Calu3 (cell line): ENCODE results near the gene CD180. TPM values are rescaled to one million over a fixed set of nuclear protein-coding genes. Genes with fewer than 3 reads are reported as not detected.

Experiments used
- BruUV-seq: library from RNA; stranded (reverse); fragments of 400-500 nt; replicated peaks from 2 replicates; lab custom pipeline; 2021; lab: Mats Ljungman, UMichigan
- CTCF ChIA-PET: fragments of 300-600 bp; sonication (Branson Sonifier 250); formaldehyde crosslinking; loops from one replicate; lab custom pipeline; 2022; ENCODE audit warnings: antibody characterized with exemption; lab: Charles Lee
- DNase-seq: peaks from one replicate; pipeline ENCODE4 v3.0.0; 2022
- H3K27ac Mint-ChIP-seq: one replicate; pipeline ENCODE4 v1.8.0; 2022; ENCODE audit warnings: mixed read lengths; ENCODE audit not compliant: unreplicated experiment
- H3K27me3 Mint-ChIP-seq: one replicate; pipeline ENCODE4 v1.8.0; 2022; ENCODE audit warnings: mixed read lengths; ENCODE audit not compliant: unreplicated experiment
- H3K36me3 Mint-ChIP-seq: one replicate; pipeline ENCODE4 v1.8.0; 2022; ENCODE audit warnings: mild to moderate bottlenecking, moderate library complexity, mixed read lengths; ENCODE audit not compliant: insufficient read depth, unreplicated experiment
- H3K4me1 Mint-ChIP-seq: one replicate; pipeline ENCODE4 v1.8.0; 2022; ENCODE audit warnings: mild to moderate bottlenecking, low read depth, mixed read lengths; ENCODE audit not compliant: unreplicated experiment
- H3K4me3 Mint-ChIP-seq: one replicate; pipeline ENCODE4 v1.8.0; 2022; ENCODE audit warnings: mild to moderate bottlenecking, low read depth, moderate library complexity, mixed read lengths; ENCODE audit not compliant: unreplicated experiment
- H3K9me3 Mint-ChIP-seq: one replicate; pipeline ENCODE4 v1.8.0; 2022; ENCODE audit warnings: low read depth, mixed read lengths; ENCODE audit not compliant: unreplicated experiment
- intact Hi-C: fragments of 100-400 bp; cut with micrococcal nuclease; formaldehyde crosslinking; loops from one replicate; pipeline ENCODE4 v1.10.0; 2022; ENCODE audit not compliant: unreplicated experiment
- total RNA-seq: library from RNA; stranded (reverse); gene quantifications from 2 replicates; pipeline ENCODE4 v1.2.3, GENCODE V29; 2022
- TF ChIP-seq, protein P1 (sequence below): fragments of 200-600 bp; IDR thresholded peaks from one replicate; pipeline ENCODE4 v1.8.0; 2022; ENCODE audit warnings: antibody characterized with exemption; ENCODE audit not compliant: unreplicated experiment

CD180 gene
- total RNA-seq, 1 experiment from 2014 or later: not detected

- Mint-ChIP-seq H3K4me3 (no peak overlapping the region), H3K4me1 (peaks cover 5% of the 10 kb centered on the region), H3K27me3 (no peaks in the 10 kb centered on the region), H3K9me3 (no peaks in the 10 kb centered on the region), H3K27ac (no peak overlapping the region), H3K36me3 (no peaks in the 10 kb centered on the region)
- intact Hi-C loops: no loop called here
- CTCF ChIA-PET: interaction anchor here (1.1 kb wide), 1 partner anchor 12 kb away, joined by 5 read pairs; no protein-coding TSS in a partner anchor
- no TSS peak for BruUV-seq
- TF ChIP-seq, protein P1, sequence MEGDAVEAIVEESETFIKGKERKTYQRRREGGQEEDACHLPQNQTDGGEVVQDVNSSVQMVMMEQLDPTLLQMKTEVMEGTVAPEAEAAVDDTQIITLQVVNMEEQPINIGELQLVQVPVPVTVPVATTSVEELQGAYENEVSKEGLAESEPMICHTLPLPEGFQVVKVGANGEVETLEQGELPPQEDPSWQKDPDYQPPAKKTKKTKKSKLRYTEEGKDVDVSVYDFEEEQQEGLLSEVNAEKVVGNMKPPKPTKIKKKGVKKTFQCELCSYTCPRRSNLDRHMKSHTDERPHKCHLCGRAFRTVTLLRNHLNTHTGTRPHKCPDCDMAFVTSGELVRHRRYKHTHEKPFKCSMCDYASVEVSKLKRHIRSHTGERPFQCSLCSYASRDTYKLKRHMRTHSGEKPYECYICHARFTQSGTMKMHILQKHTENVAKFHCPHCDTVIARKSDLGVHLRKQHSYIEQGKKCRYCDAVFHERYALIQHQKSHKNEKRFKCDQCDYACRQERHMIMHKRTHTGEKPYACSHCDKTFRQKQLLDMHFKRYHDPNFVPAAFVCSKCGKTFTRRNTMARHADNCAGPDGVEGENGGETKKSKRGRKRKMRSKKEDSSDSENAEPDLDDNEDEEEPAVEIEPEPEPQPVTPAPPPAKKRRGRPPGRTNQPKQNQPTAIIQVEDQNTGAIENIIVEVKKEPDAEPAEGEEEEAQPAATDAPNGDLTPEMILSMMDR: no peak
- no peak for DNase-seq
Measured at GRCh38 chr5:67170767-67171166, 25.8 kb downstream of the CD180 start.

- no peaks in the 10 kb centered on the region for H3K9me3 Mint-ChIP-seq
- no peak overlapping the region for H3K4me3 Mint-ChIP-seq
- intact Hi-C loops: loop anchor here (10.0 kb wide), 1 partner anchor 1107 kb away; no protein-coding TSS in a partner anchor
Measured at GRCh38 chr5:67168069-67168468, 28.5 kb downstream of the CD180 start.

DNA sequence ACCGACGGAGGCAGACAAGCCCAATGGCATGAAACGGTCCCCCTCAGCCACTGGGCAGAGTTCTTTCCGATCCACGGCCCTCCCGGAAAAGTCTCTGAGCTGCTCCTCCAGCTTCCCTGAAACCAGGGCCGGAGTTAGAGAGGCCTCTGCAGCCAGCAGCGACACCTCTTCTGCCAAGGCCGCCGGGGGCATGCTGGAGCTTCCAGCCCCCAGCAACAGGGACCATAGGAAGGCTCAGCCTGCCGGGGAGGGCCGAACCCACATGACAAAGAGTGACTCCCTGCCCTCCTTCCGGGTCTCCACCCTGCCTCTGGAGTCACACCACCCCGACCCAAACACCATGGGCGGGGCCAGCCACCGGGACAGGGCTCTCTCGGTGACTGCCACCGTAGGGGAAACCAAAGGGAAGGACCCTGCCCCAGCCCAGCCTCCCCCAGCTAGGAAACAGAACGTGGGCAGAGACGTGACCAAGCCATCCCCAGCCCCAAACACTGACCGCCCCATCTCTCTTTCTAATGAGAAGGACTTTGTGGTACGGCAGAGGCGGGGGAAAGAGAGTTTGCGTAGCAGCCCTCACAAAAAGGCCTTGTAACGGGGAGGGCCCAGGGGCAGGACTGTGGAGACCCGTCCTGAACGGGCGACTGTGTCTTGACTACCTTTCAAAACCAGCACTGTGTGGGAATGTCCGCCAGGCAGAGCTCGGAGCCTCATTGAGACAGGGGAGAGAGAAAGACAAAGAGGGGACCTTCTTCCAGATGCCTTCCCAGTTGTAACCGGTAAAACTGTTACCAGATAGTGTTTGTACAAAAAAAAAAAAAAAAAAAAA lies 29.9 kb downstream of the CD180 start:
- Mint-ChIP-seq H3K4me3 (peak overlapping the region; percentile 36), H3K27ac (peak overlapping the region; percentile 57), H3K27me3 (no peaks in the 10 kb centered on the region), H3K36me3 (no peaks in the 10 kb centered on the region), H3K9me3 (no peaks in the 10 kb centered on the region), H3K4me1 (peaks cover 6% of the 10 kb centered on the region)
- DNase-seq: peak; percentile 49
- TF ChIP-seq, protein P1: no peak
- BruUV-seq: no TSS peak
- intact Hi-C loops: loop anchor here (10.0 kb wide), 1 partner anchor 1108 kb away; no protein-coding TSS in a partner anchor
- CTCF ChIA-PET: interaction anchor here (0.5 to 2.4 kb wide), 4 partner anchors 10 to 967 kb away, joined by 3 to 22 read pairs (median 4); no protein-coding TSS in a partner anchor

More at GRCh38 chr5:67168069-67168468, 28.5 kb downstream of the CD180 start:
- Mint-ChIP-seq H3K36me3 (no peaks in the 10 kb centered on the region), H3K4me1 (peaks cover 5% of the 10 kb centered on the region), H3K27ac (no peak overlapping the region), H3K27me3 (no peaks in the 10 kb centered on the region)
- TF ChIP-seq, protein P1: no peak
- CTCF ChIA-PET: interaction anchor here (0.5 to 1.2 kb wide), 2 partner anchors 39 to 41 kb away, joined by 4 read pairs; no protein-coding TSS in a partner anchor
- BruUV-seq: no TSS peak
- DNase-seq: no peak

DNA sequence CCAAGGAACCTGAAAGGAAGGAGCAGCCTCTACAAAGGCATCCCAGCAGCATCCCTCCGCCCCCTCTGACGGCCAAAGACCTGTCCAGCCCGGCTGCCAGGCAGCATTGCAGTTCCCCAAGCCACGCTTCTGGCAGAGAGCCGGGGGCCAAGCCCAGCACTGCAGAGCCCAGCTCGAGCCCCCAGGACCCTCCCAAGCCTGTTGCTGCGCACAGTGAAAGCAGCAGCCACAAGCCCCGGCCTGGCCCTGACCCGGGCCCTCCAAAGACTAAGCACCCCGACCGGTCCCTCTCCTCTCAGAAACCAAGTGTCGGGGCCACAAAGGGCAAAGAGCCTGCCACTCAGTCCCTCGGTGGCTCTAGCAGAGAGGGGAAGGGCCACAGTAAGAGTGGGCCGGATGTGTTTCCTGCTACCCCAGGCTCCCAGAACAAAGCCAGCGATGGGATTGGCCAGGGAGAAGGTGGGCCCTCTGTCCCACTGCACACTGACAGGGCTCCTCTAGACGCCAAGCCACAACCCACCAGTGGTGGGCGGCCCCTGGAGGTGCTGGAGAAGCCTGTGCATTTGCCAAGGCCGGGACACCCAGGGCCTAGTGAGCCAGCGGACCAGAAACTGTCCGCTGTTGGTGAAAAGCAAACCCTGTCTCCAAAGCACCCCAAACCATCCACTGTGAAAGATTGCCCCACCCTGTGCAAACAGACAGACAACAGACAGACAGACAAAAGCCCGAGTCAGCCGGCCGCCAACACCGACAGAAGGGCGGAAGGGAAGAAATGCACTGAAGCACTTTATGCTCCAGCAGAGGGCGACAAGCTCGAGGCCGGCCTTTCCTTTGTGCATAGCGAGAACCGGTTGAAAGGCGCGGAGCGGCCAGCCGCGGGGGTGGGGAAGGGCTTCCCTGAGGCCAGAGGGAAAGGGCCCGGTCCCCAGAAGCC lies 30.8 kb downstream of the CD180 start:
- Mint-ChIP-seq H3K4me3 (peak overlapping the region; percentile 36), H3K27ac (peak overlapping the region; percentile 57), H3K27me3 (no peaks in the 10 kb centered on the region), H3K9me3 (no peaks in the 10 kb centered on the region), H3K36me3 (no peaks in the 10 kb centered on the region), H3K4me1 (peaks cover 14% of the 10 kb centered on the region)
- intact Hi-C loops: loop anchor here (10.0 kb wide), 1 partner anchor 1109 kb away; no protein-coding TSS in a partner anchor
- TF ChIP-seq, protein P1: peak; percentile 76
- CTCF ChIA-PET: interaction anchor here (0.5 to 2.4 kb wide), 4 partner anchors 9 to 966 kb away, joined by 3 to 22 read pairs (median 4); no protein-coding TSS in a partner anchor
- BruUV-seq: TSS peak; percentile 59
- DNase-seq: peak; percentile 89
